Pancreas (tissue), 10 donors: ENCODE results near the gene SLC13A1. TPM values are rescaled to one million over a fixed set of nuclear protein-coding genes. Genes with fewer than 3 reads are reported as not detected.
A peak's percentile ranks its signal among the peaks of the same experiment; 100 is the strongest.

Experiments used
- ATAC-seq, 4 donors: fragments of 200-7000 bp; cut with Tn5 transposase; one replicate each; pipeline versions ENCODE4 v1.8.0 to v1.9.1; 2020; ENCODE audit warnings: mild to moderate bottlenecking in 4 of 4, moderate library complexity in 4 of 4
- DNase-seq, 6 donors: peaks; one replicate each; pipeline ENCODE4 v3.0.0-alpha.2; 2020
- FAIRE-seq: peaks from 2 replicates; lab custom pipeline; 2012; peaks lifted over from hg19 to GRCh38; lab: Jason Lieb, UNC
- H3K27ac ChIP-seq, 4 donors: fragments of 200-600 bp; sonication (generic); 1 replicate in 3 of 4; 2 replicates in 1 of 4; pipeline versions ENCODE4 v1.5.0 to v1.8.0; 2020
- H3K27me3 ChIP-seq, 4 donors: fragments of 200-600 bp; one replicate each; pipeline ENCODE4 v1.8.0; 2021
- H3K36me3 ChIP-seq, 3 donors: fragments of 200-600 bp; sonication (generic) in 1 of 3; one replicate each; pipeline versions ENCODE4 v1.5.0 to v1.8.0; 2020 to 2021
- H3K4me1 ChIP-seq, 3 donors: fragments of 200-600 bp; one replicate each; pipeline ENCODE4 v1.8.0; 2021
- H3K4me3 ChIP-seq, 4 donors: fragments of 200-600 bp; sonication (generic) in 2 of 4; one replicate each; pipeline versions ENCODE4 v1.5.0 to v1.8.0; 2020 to 2021
- H3K9me3 ChIP-seq, 4 donors: fragments of 200-600 bp; one replicate each; pipeline ENCODE4 v1.8.0; 2021
- CTCF ChIP-seq, 4 donors: fragments of 200-600 bp; sonication (generic) in 3 of 4; IDR thresholded peaks; one replicate each; pipeline versions ENCODE4 v1.5.0 to v1.8.0; 2021; ENCODE audit warnings: antibody characterized with exemption in 4 of 4
- WGBS, 2 donors: extraction: QIAGEN DNeasy Blood & Tissue Kit; methylation state at CpG; one replicate each; pipeline ENCODE4 v1.1.7; 2013; 5-methylcytosine and 5-hydroxymethylcytosine counted together
- intact Hi-C, 3 donors: fragments of 100-400 bp; cut with DNase I; formaldehyde crosslinking; loops; one replicate each; pipeline versions ENCODE4 v1.11.1 to v1.14.2; 2022
- polyA plus RNA-seq, 2 donors: library from polyadenylated mRNA; stranded (reverse); fragments of 200-250 nt; gene quantifications; one replicate each; pipeline ENCODE4 v1.2.3, GENCODE V29; 2013
- total RNA-seq, 6 donors: library from RNA; stranded (reverse); fragmentation: NEBNext Ultra II Directional in 4 of 6; extraction: Animal tissue kit (Norgen Biotek cat#: 25700) in 4 of 6; gene quantifications; one replicate each; pipeline versions ENCODE4 v1.2.1 to v1.2.4, GENCODE V29; 2021 to 2023
- donor health status: healthy with polysubstance abuse.
- donor health status: DM: no; HTN: no; CAD: no; lungs with moderate emphysema.
- donor health status: DM: no; HTN: no; CAD: no.
- donor health status: control.
- donor health status: control.
- donor health status: Bipolar disorder and iron deficiency.
- donor health status: DM: yes; HTN: yes; CAD: no.
- donor health status: DM: no; HTN: no; CAD: no.
- donor health status: DM: no; HTN: no; CAD: no.
- donor health status: DM: yes; HTN: yes; CAD: no.

Gene SLC13A1
- total and polyA plus RNA-seq, 8 donors, result 0.02 to 0.19 (median 0.09) TPM; not detected in 3

- H3K36me3 ChIP-seq, result no peaks in the 10 kb centered on the region
Measured at GRCh38 chr7:123079021-123079420, 120.7 kb downstream of the SLC13A1 start.

GRCh38 chr7:123075838-123076467 lies 123.8 kb downstream of the SLC13A1 start:
- no peaks in the 10 kb centered on the region for H3K27me3 ChIP-seq
- WGBS, 2 donors, result 19 to 23% methylated on average over 4 of the region's 4 CpGs
- ATAC-seq, result no peak
- no peak for FAIRE-seq
- H3K36me3 ChIP-seq, result no peaks in the 10 kb centered on the region
- intact Hi-C loops, result no loop called here
- H3K4me1 ChIP-seq, result no peaks in the 10 kb centered on the region
- DNase-seq, result no peak
- no peaks in the 10 kb centered on the region for H3K9me3 ChIP-seq
- no peak overlapping the region for H3K4me3 ChIP-seq
- no peak for TF ChIP-seq CTCF (IDR thresholded peaks at IDR 0.05)
- no peak overlapping the region for H3K27ac ChIP-seq

More at GRCh38 chr7:123079021-123079420, 120.7 kb downstream of the SLC13A1 start:
- TF ChIP-seq CTCF (IDR thresholded peaks at IDR 0.05), result no peak
- intact Hi-C loops, result no loop called here
- Histone ChIP-seq H3K4me3 (no peak overlapping the region), H3K27ac (no peak overlapping the region), H3K4me1 (no peaks in the 10 kb centered on the region), H3K27me3 (no peaks in the 10 kb centered on the region), H3K9me3 (no peaks in the 10 kb centered on the region)
- 89 to 94% methylated on average over 1 of the region's 1 CpG for WGBS, 2 donors
- no peak for ATAC-seq
- FAIRE-seq, result no peak
- no peak for DNase-seq

- WGBS, 2 donors, result 48 to 63% methylated on average over 5 of the region's 5 CpGs
- H3K36me3 ChIP-seq, result no peaks in the 10 kb centered on the region
- H3K27me3 ChIP-seq, result no peaks in the 10 kb centered on the region
- peak in 1 of 6 donors; percentile 18 for DNase-seq
- intact Hi-C loops, result no loop called here
- FAIRE-seq, result no peak
- no peak overlapping the region for H3K4me3 ChIP-seq
- no peak overlapping the region for H3K27ac ChIP-seq
- no peaks in the 10 kb centered on the region for H3K4me1 ChIP-seq
- peak in 2 of 4 donors; percentile 35 to 56 for ATAC-seq
- H3K9me3 ChIP-seq, result no peaks in the 10 kb centered on the region
- peak in 1 of 4 donors; percentile 7 for TF ChIP-seq CTCF (IDR thresholded peaks at IDR 0.05)
Measured at GRCh38 chr7:123070702-123071286, 129.0 kb downstream of the SLC13A1 start.

- Histone ChIP-seq H3K36me3 (no peaks in the 10 kb centered on the region), H3K9me3 (no peaks in the 10 kb centered on the region), H3K27ac (no peak overlapping the region), H3K4me3 (no peak overlapping the region), H3K4me1 (no peaks in the 10 kb centered on the region), H3K27me3 (no peaks in the 10 kb centered on the region)
- FAIRE-seq (no peak), DNase-seq (no peak), ATAC-seq (no peak)
- 95 to 98% methylated on average over 3 of the region's 3 CpGs for WGBS, 2 donors
- intact Hi-C loops, result no loop called here
- no peak for TF ChIP-seq CTCF (IDR thresholded peaks at IDR 0.05)
Measured at GRCh38 chr7:123067814-123068213, 132.0 kb downstream of the SLC13A1 start.

Other genes starting within 250 kb of the SLC13A1 start
- not detected for gene TAS2R16, start 204.3 kb downstream of the SLC13A1 start, total RNA-seq
- gene TAS2R16, start 204.3 kb downstream of the SLC13A1 start, polyA plus RNA-seq, result not detected